Stimulated activated naive CD8-positive, alpha-beta T cell treated with anti-CD3 and anti-CD28 coated beads, Interleukin-15, Interleukin-2, amounts not matched to agents 100 ng/mL and 50 ng/mL, for 24 hours (primary cell): ENCODE results near the gene NOP16.
A peak's percentile ranks its signal among the peaks of the same experiment; 100 is the strongest.

ENCODE experiments used
- H3K27ac Mint-ChIP-seq: one replicate; pipeline ENCODE4 v1.8.0; 2021; ENCODE audit warnings: mild to moderate bottlenecking, mixed read lengths
- H3K27me3 Mint-ChIP-seq: one replicate; pipeline ENCODE4 v1.8.0; 2021; ENCODE audit warnings: mixed read lengths
- H3K36me3 Mint-ChIP-seq: one replicate; pipeline ENCODE4 v1.8.0; 2021; ENCODE audit warnings: low read depth, mixed read lengths
- H3K4me1 Mint-ChIP-seq: one replicate; pipeline ENCODE4 v1.8.0; 2021; ENCODE audit warnings: low read depth, mixed read lengths
- H3K4me3 Mint-ChIP-seq: one replicate; pipeline ENCODE4 v1.8.0; 2021; ENCODE audit warnings: mild to moderate bottlenecking, mixed read lengths
- H3K9me3 Mint-ChIP-seq: one replicate; pipeline ENCODE4 v1.8.0; 2021; ENCODE audit warnings: mixed read lengths

NOP16 gene

GRCh38 chr5:176384366-176384930, 4.0 kb downstream of the NOP16 start:
- peaks cover 23% of the 10 kb centered on the region for H3K4me1 Mint-ChIP-seq
- peaks cover 87% of the 10 kb centered on the region for H3K36me3 Mint-ChIP-seq
- H3K4me3 Mint-ChIP-seq: no peak overlapping the region
- no peaks in the 10 kb centered on the region for H3K27me3 Mint-ChIP-seq
- H3K27ac Mint-ChIP-seq: peak overlapping the region; percentile 49
- H3K9me3 Mint-ChIP-seq: no peaks in the 10 kb centered on the region

- H3K4me3 Mint-ChIP-seq: no peak overlapping the region
- no peaks in the 10 kb centered on the region for H3K9me3 Mint-ChIP-seq
- H3K36me3 Mint-ChIP-seq: peaks cover 86% of the 10 kb centered on the region
- H3K27ac Mint-ChIP-seq: no peak overlapping the region
- H3K4me1 Mint-ChIP-seq: peaks cover 23% of the 10 kb centered on the region
- no peaks in the 10 kb centered on the region for H3K27me3 Mint-ChIP-seq
Measured at GRCh38 chr5:176383961-176384360, 4.4 kb downstream of the NOP16 start.

DNA sequence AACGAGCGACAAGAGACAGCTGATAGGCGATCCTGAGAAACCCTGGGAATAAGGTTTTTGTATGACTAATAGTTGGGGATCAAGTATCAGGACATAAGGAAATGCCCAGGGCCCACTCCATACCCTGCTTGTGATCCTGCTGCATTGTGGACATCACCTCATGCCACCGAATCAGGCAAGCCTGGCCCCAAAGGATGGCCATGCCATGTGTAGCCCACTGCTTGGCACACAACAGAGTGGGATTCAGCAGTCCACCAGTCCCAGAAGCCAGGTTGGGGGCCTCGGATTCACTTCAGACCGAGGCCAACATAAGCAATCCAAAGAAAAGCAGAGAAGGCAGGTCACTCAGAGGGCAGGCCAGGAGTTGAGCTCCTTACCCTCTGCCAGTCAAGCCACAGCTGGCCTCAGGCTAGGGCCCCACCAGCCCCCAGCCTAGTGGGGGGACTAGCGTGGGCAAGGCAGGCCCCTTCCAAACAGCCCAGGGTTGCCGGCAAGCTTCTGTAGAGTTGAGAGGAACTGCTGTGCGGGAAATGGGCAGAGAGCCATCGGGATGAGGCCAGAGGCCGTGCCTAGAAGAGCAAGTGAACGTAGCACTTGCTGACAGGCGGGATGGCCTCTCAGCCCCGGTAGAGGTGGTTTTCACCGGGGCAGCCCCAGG, 5.0 kb downstream of the NOP16 start:
- peaks cover 86% of the 10 kb centered on the region for H3K36me3 Mint-ChIP-seq
- H3K4me3 Mint-ChIP-seq: no peak overlapping the region
- H3K9me3 Mint-ChIP-seq: no peaks in the 10 kb centered on the region
- H3K27me3 Mint-ChIP-seq: no peaks in the 10 kb centered on the region
- no peak overlapping the region for H3K27ac Mint-ChIP-seq
- H3K4me1 Mint-ChIP-seq: peaks cover 23% of the 10 kb centered on the region

DNA sequence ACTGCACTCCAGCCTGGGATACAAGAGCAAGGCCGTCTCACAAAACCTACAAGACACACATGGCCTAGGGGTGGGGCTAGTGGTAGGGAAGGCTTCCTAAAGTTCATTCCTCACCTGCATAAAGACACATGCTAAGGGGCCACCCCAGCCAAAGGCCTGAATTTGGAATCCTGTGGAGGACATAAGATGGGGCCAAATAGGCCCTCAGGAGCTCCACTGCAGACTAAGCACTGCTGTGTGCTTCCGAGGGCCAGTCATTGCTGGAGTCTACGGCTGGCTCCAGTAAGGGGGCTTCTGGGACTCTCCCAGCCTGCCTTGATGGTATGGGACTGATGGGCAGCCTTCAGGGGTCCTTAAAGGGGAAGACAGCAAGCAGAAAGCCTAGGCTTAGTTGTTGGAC, 5.7 kb downstream of the NOP16 start:
- Mint-ChIP-seq H3K4me3 (no peak overlapping the region), H3K27ac (no peak overlapping the region), H3K36me3 (peaks cover 88% of the 10 kb centered on the region), H3K4me1 (peaks cover 19% of the 10 kb centered on the region), H3K27me3 (no peaks in the 10 kb centered on the region), H3K9me3 (no peaks in the 10 kb centered on the region)

GRCh38 chr5:176381979-176382378, 6.4 kb downstream of the NOP16 start:
- Mint-ChIP-seq H3K27ac (no peak overlapping the region), H3K36me3 (peaks cover 82% of the 10 kb centered on the region), H3K9me3 (no peaks in the 10 kb centered on the region), H3K27me3 (no peaks in the 10 kb centered on the region), H3K4me3 (no peak overlapping the region), H3K4me1 (peaks cover 15% of the 10 kb centered on the region)

DNA sequence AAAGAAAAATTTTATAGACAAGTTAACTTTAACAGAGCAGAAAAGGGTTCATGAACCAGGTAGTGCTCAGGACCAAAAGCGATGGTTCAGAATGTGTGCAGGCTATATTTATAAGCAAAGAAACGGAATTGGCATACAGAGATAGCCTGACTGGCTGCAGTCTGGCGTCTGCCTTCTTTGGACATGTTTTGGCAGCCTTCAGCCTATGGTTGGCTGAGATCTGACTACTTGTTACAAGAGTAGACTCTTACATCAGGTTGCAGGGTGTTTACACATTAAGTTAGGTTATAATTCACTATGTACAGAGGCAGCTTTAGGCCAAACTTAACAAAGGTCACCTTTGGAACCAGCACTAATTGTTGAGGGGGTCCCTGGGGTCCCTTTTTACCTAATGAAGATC, 7.0 kb downstream of the NOP16 start:
- no peaks in the 10 kb centered on the region for H3K27me3 Mint-ChIP-seq
- no peak overlapping the region for H3K4me3 Mint-ChIP-seq
- H3K9me3 Mint-ChIP-seq: no peaks in the 10 kb centered on the region
- peaks cover 9% of the 10 kb centered on the region for H3K4me1 Mint-ChIP-seq
- peaks cover 81% of the 10 kb centered on the region for H3K36me3 Mint-ChIP-seq
- H3K27ac Mint-ChIP-seq: no peak overlapping the region

- no peak overlapping the region for H3K27ac Mint-ChIP-seq
- peaks cover 73% of the 10 kb centered on the region for H3K36me3 Mint-ChIP-seq
- H3K4me1 Mint-ChIP-seq: no peaks in the 10 kb centered on the region
- no peaks in the 10 kb centered on the region for H3K9me3 Mint-ChIP-seq
- H3K27me3 Mint-ChIP-seq: no peaks in the 10 kb centered on the region
- no peak overlapping the region for H3K4me3 Mint-ChIP-seq
Measured at GRCh38 chr5:176379881-176380280, 8.5 kb downstream of the NOP16 start.

GRCh38 chr5:176373100-176373818, 15.1 kb downstream of the NOP16 start:
- Mint-ChIP-seq H3K27ac (no peak overlapping the region), H3K4me3 (no peak overlapping the region), H3K4me1 (no peaks in the 10 kb centered on the region), H3K27me3 (no peaks in the 10 kb centered on the region), H3K9me3 (no peaks in the 10 kb centered on the region), H3K36me3 (peaks cover 23% of the 10 kb centered on the region)

DNA sequence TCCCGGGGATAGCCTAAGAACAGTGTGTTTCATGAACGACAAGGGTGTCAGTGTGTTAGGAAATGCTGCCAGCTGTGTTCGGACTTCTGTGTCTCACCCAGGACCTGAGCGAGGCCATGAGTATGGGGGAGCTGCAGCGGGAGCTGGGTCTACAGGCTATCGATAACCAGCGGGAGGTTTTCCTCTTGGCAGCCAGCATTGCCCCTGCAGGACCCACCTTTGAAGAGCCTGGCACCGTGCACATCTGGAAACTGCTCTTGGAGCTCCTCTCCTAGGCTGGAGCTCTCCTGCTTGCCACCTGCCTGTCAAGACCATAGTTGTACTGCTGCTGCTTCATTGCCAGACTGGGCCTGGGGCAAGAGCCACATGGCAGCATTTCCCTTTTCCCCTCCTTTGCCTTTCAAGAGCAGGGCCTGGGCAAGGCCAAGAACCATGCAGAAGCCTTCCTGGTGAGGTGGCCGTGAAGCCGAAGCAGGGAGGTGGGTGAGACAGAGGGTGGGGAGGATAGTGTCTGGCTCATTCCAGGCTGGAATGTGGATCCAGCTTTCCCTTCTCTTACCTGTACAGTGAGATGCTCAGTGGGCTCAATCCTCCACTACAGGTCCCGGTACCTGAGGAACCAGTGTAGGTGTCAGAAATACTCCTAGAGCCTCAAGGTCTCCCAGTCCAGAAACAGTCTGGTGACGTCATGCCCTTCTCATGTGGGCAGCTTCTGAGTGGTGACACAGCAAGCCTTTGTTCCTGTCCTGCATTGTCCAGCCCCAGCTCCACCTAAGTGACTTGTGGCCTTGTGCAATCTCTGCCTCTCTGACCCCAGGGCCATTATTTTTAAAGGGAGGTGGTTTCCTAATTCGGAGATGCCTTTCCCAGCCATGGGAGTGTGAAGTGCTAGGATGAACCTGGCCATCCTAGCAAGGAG, 16.5 kb downstream of the NOP16 start:
- peaks cover 29% of the 10 kb centered on the region for H3K36me3 Mint-ChIP-seq
- no peaks in the 10 kb centered on the region for H3K9me3 Mint-ChIP-seq

GRCh38 chr5:176369934-176370711, 18.3 kb downstream of the NOP16 start:
- Mint-ChIP-seq H3K27me3 (no peaks in the 10 kb centered on the region), H3K36me3 (peaks cover 21% of the 10 kb centered on the region), H3K9me3 (no peaks in the 10 kb centered on the region), H3K27ac (no peak overlapping the region), H3K4me3 (no peak overlapping the region), H3K4me1 (peaks cover 14% of the 10 kb centered on the region)

More for the DNA sequence above, 16.5 kb downstream of the NOP16 start:
- H3K4me3 Mint-ChIP-seq: no peak overlapping the region
- no peak overlapping the region for H3K27ac Mint-ChIP-seq
- H3K4me1 Mint-ChIP-seq: peaks cover 9% of the 10 kb centered on the region
- H3K27me3 Mint-ChIP-seq: no peaks in the 10 kb centered on the region

GRCh38 chr5:176368726-176369125, 19.7 kb downstream of the NOP16 start:
- H3K9me3 Mint-ChIP-seq: no peaks in the 10 kb centered on the region
- peaks cover 21% of the 10 kb centered on the region for H3K36me3 Mint-ChIP-seq

DNA sequence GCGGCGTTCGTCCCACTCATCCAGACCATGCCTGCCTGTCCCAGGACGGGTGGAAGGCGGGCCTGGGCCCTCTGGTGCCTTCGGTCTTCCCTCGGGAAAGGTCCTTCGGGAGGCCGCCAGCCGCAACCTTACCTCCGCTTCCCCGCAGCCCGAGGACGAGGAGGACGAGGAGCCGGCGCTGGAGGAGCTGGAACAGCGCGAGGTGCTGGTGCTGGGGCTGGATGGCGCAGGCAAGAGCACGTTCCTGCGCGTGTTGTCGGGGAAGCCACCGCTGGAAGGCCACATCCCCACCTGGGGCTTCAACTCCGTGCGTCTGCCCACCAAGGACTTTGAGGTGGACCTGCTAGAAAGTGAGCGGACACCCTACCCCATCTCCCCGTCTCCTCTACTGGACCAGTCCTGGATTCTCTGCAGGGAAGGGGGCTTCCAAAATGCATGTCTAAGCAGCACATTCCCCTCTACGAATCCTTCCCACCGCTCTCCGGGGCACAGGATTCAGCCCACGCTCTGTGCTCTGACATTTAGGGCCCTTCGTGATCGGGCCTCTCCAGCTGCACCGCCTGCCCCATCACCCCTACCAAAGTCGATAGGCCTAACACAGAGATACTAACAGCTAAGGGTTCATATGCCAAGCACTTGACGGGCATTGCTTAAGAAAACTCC, 22.0 kb downstream of the NOP16 start:
- Mint-ChIP-seq H3K4me1 (peaks cover 26% of the 10 kb centered on the region), H3K36me3 (peaks cover 21% of the 10 kb centered on the region), H3K27me3 (no peaks in the 10 kb centered on the region), H3K9me3 (no peaks in the 10 kb centered on the region), H3K27ac (peak overlapping the region; percentile 63), H3K4me3 (peak overlapping the region; percentile 69)

More at GRCh38 chr5:176368726-176369125, 19.7 kb downstream of the NOP16 start:
- no peaks in the 10 kb centered on the region for H3K27me3 Mint-ChIP-seq
- no peak overlapping the region for H3K4me3 Mint-ChIP-seq
- H3K27ac Mint-ChIP-seq: no peak overlapping the region
- peaks cover 14% of the 10 kb centered on the region for H3K4me1 Mint-ChIP-seq

DNA sequence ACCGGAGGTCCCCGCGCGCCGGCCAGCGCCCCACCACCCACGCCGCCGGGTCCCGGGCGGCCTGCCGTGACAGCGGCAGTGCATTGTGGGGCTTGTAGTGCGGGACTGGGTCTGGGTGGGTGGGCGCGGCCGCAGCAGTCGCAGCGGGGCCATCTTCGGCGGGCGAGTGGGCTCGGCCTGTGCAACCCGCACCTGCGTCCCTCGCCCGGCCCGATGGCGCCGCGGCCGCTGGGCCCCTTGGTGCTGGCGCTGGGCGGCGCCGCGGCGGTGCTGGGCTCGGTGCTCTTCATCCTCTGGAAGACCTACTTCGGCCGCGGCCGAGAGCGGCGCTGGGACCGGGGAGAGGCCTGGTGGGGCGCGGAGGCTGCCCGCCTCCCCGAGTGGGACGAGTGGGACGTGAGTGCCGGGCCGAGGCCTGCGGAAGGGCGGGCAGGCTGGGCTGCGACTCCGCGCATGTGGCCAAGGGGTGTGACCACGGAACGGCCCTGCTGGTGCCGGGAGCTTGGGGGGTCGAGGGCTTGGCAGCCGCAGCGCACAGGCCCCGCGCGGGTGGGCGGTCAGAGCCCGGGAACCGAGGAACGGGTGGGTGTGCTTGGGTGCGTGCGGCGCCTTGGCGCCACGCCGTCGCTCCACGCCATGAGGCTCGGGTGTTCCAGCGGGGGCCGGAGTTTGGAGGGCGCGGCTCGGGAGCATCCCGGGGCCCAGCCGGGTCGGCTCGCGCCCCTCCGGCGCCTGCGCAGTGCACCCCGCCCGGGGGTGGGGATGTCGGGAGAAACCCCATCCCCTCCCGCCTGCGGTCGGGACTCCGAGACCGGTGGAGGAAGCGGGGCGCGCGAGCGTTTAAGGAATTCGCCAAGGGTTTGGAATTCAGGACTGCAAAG, 22.8 kb downstream of the NOP16 start, which contains the start of gene ARL10:
ARL10 (plus strand) TSS at position 137 of the 881 bp plus-strand sequence; CDS start at position 214, 77 bp downstream.
- peaks cover 26% of the 10 kb centered on the region for H3K4me1 Mint-ChIP-seq
- peak within 1 kb of the TSS; percentile 85 for H3K27ac Mint-ChIP-seq
- peaks cover 21% of the 10 kb centered on the region for H3K36me3 Mint-ChIP-seq
- H3K9me3 Mint-ChIP-seq: no peaks in the 10 kb centered on the region
- no peaks in the 10 kb centered on the region for H3K27me3 Mint-ChIP-seq
- peak within 1 kb of the TSS; percentile 78 for H3K4me3 Mint-ChIP-seq
